ENCODE measurements around the gene GAA. TPM values are rescaled to one million over a fixed set of nuclear protein-coding genes. Genes with fewer than 3 reads are reported as not detected.

GAA gene
- total RNA-seq, 1 experiment from 2014 or later, result 131 TPM

DNA sequence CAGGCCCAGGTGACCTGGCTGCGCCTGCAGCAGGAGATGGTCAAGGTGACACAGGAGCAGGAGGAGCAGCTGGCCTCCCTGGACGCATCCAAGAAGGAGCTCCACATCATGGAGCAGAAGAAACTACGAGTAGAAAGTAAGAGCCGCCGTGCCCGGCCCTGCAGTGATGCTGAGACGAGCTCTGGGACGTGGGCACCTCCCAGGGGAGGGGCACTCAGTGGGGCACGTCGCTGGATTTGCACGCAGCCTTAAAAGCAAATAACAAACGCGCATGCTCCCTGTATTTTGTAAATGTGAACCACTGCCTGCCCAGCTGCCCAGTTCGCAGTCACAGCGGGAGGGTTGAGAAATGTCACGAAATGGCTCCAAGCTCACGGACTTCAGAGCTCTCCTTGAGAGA, 15.3 kb upstream of the GAA start (continued):
- TF ChIP-seq, protein P1, sequence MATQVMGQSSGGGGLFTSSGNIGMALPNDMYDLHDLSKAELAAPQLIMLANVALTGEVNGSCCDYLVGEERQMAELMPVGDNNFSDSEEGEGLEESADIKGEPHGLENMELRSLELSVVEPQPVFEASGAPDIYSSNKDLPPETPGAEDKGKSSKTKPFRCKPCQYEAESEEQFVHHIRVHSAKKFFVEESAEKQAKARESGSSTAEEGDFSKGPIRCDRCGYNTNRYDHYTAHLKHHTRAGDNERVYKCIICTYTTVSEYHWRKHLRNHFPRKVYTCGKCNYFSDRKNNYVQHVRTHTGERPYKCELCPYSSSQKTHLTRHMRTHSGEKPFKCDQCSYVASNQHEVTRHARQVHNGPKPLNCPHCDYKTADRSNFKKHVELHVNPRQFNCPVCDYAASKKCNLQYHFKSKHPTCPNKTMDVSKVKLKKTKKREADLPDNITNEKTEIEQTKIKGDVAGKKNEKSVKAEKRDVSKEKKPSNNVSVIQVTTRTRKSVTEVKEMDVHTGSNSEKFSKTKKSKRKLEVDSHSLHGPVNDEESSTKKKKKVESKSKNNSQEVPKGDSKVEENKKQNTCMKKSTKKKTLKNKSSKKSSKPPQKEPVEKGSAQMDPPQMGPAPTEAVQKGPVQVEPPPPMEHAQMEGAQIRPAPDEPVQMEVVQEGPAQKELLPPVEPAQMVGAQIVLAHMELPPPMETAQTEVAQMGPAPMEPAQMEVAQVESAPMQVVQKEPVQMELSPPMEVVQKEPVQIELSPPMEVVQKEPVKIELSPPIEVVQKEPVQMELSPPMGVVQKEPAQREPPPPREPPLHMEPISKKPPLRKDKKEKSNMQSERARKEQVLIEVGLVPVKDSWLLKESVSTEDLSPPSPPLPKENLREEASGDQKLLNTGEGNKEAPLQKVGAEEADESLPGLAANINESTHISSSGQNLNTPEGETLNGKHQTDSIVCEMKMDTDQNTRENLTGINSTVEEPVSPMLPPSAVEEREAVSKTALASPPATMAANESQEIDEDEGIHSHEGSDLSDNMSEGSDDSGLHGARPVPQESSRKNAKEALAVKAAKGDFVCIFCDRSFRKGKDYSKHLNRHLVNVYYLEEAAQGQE (IDR thresholded peaks at IDR 0.05; ENCODE audit: low read depth), result no peak
- no peak for TF ChIP-seq SRF (IDR thresholded peaks at IDR 0.05; ENCODE audit: low read depth)
- TF ChIP-seq SIN3A (IDR thresholded peaks at IDR 0.05; ENCODE audit: low read depth), result no peak
- TF ChIP-seq, protein P2, sequence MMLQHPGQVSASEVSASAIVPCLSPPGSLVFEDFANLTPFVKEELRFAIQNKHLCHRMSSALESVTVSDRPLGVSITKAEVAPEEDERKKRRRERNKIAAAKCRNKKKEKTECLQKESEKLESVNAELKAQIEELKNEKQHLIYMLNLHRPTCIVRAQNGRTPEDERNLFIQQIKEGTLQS (IDR thresholded peaks at IDR 0.05), result no peak
- TF ChIP-seq ZNF274 (IDR thresholded peaks at IDR 0.05; ENCODE audit: low read depth, low read length), result no peak
- no peak for TF ChIP-seq YY1 (IDR thresholded peaks at IDR 0.05; ENCODE audit: extremely low read depth, insufficient replicate concordance, low read depth, low read length)
- TF ChIP-seq EZH2phosphoT487 (IDR thresholded peaks at IDR 0.05; ENCODE audit: borderline replicate concordance), result no peak
- TF ChIP-seq POLR2A (IDR thresholded peaks at IDR 0.05; ENCODE audit: borderline replicate concordance, extremely low read depth, insufficient read depth, insufficient read length), result no peak
- TF ChIP-seq EZH2 (IDR thresholded peaks at IDR 0.05), result no peak
- TF ChIP-seq, protein P3, sequence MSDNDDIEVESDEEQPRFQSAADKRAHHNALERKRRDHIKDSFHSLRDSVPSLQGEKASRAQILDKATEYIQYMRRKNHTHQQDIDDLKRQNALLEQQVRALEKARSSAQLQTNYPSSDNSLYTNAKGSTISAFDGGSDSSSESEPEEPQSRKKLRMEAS (IDR thresholded peaks at IDR 0.05), result no peak

DNA sequence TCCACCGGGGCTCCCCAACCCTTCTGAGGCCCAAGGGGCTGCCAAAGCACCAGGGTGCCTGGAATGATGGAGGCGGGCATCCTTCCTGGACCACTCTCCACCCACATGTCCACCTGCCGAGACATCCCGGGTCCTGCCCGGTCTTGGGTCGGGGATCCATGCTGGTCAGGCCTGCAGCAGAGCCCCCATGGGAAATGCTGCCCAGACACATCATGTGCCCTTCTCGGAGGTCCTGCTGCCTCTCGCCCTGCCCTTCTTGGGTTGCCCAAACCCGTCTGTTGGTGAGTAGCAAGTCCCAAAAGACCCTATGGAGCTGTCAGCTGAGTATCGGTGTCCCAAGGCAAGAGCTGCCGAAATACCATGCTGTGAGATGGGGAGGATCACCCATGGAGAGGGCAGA, 14.8 kb upstream of the GAA start:
- no peaks in the 10 kb centered on the region for H3K27me3 ChIP-seq (ENCODE audit: insufficient read depth, low read length)

More for the DNA sequence above, 14.8 kb upstream of the GAA start:
- peaks cover 0 to 13% of the 10 kb centered on the region in 2 experiments; a peak in 2 of 4 replicates for H3K4me1 ChIP-seq (ENCODE audit: control insufficient read depth in 1 of 2, insufficient read depth in 2 of 2, low read length in 2 of 2)
- H2AFZ ChIP-seq (ENCODE audit: low read depth, low read length, poor library complexity, severe bottlenecking), result no peak overlapping the region
- ChIA-PET POLR2A (interaction anchor here (1.2 kb wide), 1 partner anchor 15 kb away, joined by 3 read pairs; the partner anchor contains the start of gene GAA), RAD21 (ENCODE audit: low non-redundant PET in 1 of 2, low total read pairs in 2 of 2, uncharacterized antibody in 2 of 2, unreplicated experiment in 2 of 2) (interaction anchor here in 1 of 2 experiments (0.5 kb wide), 1 partner anchor 102 kb away, joined by 3 read pairs; no protein-coding TSS in a partner anchor), CTCF (interaction anchor here (4.6 kb wide), 1 partner anchor 15 kb away, joined by 42 read pairs; the partner anchor contains the start of gene GAA)
- H3K4me2 ChIP-seq (ENCODE audit: low read length), result no peak overlapping the region
- no peaks in the 10 kb centered on the region for H3K9me2 ChIP-seq (ENCODE audit: insufficient read depth)
- H3K27ac ChIP-seq (ENCODE audit: low read depth, low read length), result no peak overlapping the region
- H3K9ac ChIP-seq (ENCODE audit: low read length), result no peak overlapping the region
- no peak overlapping the region for H3K4me3 ChIP-seq (replicated peaks in 1 of 2; ENCODE audit: low read depth in 1 of 2, low read length in 2 of 2)
- TF ChIP-seq ZFX (IDR thresholded peaks at IDR 0.05) (no peak), EGR1 (IDR thresholded peaks at IDR 0.05; ENCODE audit: low read depth) (no peak), RAD21 (IDR thresholded peaks at IDR 0.05; ENCODE audit: low read depth) (no peak), ZNF274 (IDR thresholded peaks at IDR 0.05; ENCODE audit: low read depth, low read length) (no peak), SRF (IDR thresholded peaks at IDR 0.05; ENCODE audit: low read depth) (no peak), ELF1 (IDR thresholded peaks at IDR 0.05; ENCODE audit: borderline replicate concordance, low read depth) (no peak)
- TF ChIP-seq, protein P2 (IDR thresholded peaks at IDR 0.05), result no peak
- TF ChIP-seq, protein P4, sequence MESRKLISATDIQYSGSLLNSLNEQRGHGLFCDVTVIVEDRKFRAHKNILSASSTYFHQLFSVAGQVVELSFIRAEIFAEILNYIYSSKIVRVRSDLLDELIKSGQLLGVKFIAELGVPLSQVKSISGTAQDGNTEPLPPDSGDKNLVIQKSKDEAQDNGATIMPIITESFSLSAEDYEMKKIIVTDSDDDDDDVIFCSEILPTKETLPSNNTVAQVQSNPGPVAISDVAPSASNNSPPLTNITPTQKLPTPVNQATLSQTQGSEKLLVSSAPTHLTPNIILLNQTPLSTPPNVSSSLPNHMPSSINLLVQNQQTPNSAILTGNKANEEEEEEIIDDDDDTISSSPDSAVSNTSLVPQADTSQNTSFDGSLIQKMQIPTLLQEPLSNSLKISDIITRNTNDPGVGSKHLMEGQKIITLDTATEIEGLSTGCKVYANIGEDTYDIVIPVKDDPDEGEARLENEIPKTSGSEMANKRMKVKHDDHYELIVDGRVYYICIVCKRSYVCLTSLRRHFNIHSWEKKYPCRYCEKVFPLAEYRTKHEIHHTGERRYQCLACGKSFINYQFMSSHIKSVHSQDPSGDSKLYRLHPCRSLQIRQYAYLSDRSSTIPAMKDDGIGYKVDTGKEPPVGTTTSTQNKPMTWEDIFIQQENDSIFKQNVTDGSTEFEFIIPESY (IDR thresholded peaks at IDR 0.05; ENCODE audit: extremely low read depth, insufficient replicate concordance, low read length), result no peak
- H3K9me3 ChIP-seq (ENCODE audit: control insufficient read depth in 1 of 2, insufficient read depth in 1 of 2, low read depth in 1 of 2, low read length in 2 of 2), result no peaks in the 10 kb centered on the region
- intact Hi-C loops (cut with micrococcal nuclease), result no loop called here
- no peaks in the 10 kb centered on the region for H3K36me3 ChIP-seq (ENCODE audit: control insufficient read depth in 1 of 2, insufficient read depth in 2 of 2, low read length in 2 of 2)
- DNase-seq (ENCODE audit: low read depth, low spot score) (no peak), ATAC-seq (no peak)
- H4K20me1 ChIP-seq (ENCODE audit: insufficient read depth), result no peaks in the 10 kb centered on the region
- BruUV-seq (replicated peaks), result no TSS peak
- H3K79me2 ChIP-seq (ENCODE audit: insufficient read depth, low read length), result no peaks in the 10 kb centered on the region

Measured in HCT116 (cell line).